Mesendoderm (in vitro differentiated cells): ENCODE measurements around the gene ZNF792.
"Not testable (repeated sequence)": the region's sequence is repeated elsewhere in the genome, so short reads cannot be mapped to it uniquely, and the experiment has no call there.

Experiments used
- DNase-seq: peaks from one replicate; pipeline ENCODE4 v3.0.0; 2013
- H2AK5ac ChIP-seq: 2 replicates; pipeline ENCODE4 v1.6.1; 2013; ENCODE audit warnings: low read length, inconsistent platforms
- H2BK120ac ChIP-seq: 2 replicates; pipeline ENCODE4 v1.6.1; 2013; ENCODE audit warnings: low read depth, mild to moderate bottlenecking, low read length, moderate library complexity, mixed read lengths
- H2BK15ac ChIP-seq: replicated peaks from 2 replicates; pipeline ENCODE4 v1.6.1; 2013; ENCODE audit warnings: low read depth, mild to moderate bottlenecking, moderate library complexity
- H2BK5ac ChIP-seq: 2 replicates; pipeline ENCODE4 v1.6.1; 2013; ENCODE audit warnings: low read length, inconsistent platforms
- H3K18ac ChIP-seq: 2 replicates; pipeline ENCODE4 v1.6.1; 2013; ENCODE audit warnings: mild to moderate bottlenecking, low read length, mixed read lengths
- H3K23ac ChIP-seq: one replicate; pipeline ENCODE4 v1.6.1; 2013; ENCODE audit warnings: low read length
- H3K27ac ChIP-seq: 2 replicates; pipeline ENCODE4 v1.5.1; 2013; ENCODE audit warnings: low read depth, mild to moderate bottlenecking, inconsistent platforms, low read length, moderate library complexity
- H3K27me3 ChIP-seq: 2 replicates; pipeline ENCODE4 v1.6.1; 2013; ENCODE audit warnings: low read length, control low read depth, mild to moderate bottlenecking, inconsistent platforms; ENCODE audit not compliant: insufficient read depth, poor library complexity
- H3K36me3 ChIP-seq: 2 replicates; pipeline ENCODE4 v1.6.1; 2013; ENCODE audit warnings: low read length, inconsistent platforms; ENCODE audit not compliant: control insufficient read depth, insufficient read depth
- H3K4ac ChIP-seq: one replicate; pipeline ENCODE4 v1.6.1; 2013; ENCODE audit warnings: low read depth, mild to moderate bottlenecking, low read length, moderate library complexity
- H3K4me1 ChIP-seq: 2 replicates; pipeline ENCODE4 v1.6.1; 2013; ENCODE audit warnings: low read depth, low read length, inconsistent platforms; ENCODE audit not compliant: control insufficient read depth
- H3K4me2 ChIP-seq: 2 replicates; pipeline ENCODE4 v1.6.1; 2013; ENCODE audit warnings: low read length
- H3K4me3 ChIP-seq: 2 replicates; pipeline ENCODE4 v1.5.1; 2013; ENCODE audit warnings: mild to moderate bottlenecking, low read length
- H3K56ac ChIP-seq: one replicate; pipeline ENCODE4 v1.6.1; 2013; ENCODE audit warnings: low read length
- H3K79me1 ChIP-seq: 2 replicates; pipeline ENCODE4 v1.6.1; 2013; ENCODE audit warnings: low read length, inconsistent platforms
- H3K79me2 ChIP-seq: 2 replicates; pipeline ENCODE4 v1.6.1; 2013; ENCODE audit warnings: mild to moderate bottlenecking, low read length; ENCODE audit not compliant: control insufficient read depth, insufficient read depth
- H3K9ac ChIP-seq: 2 replicates; pipeline ENCODE4 v1.6.1; 2013; ENCODE audit warnings: low read length, inconsistent platforms
- H4K5ac ChIP-seq: one replicate; pipeline ENCODE4 v1.6.1; 2013; ENCODE audit warnings: low read length
- H4K8ac ChIP-seq: one replicate; pipeline ENCODE4 v1.6.1; 2013; ENCODE audit warnings: low read depth, mild to moderate bottlenecking, control low read depth, low read length, moderate library complexity
- WGBS: extraction: QIAGEN DNeasy Blood & Tissue Kit; methylation state at CpG from one replicate; pipeline ENCODE4 v1.1.7; 2013; ENCODE audit warnings: low lambda C conversion rate, missing lambda C conversion rate; ENCODE audit not compliant: insufficient coverage; ENCODE audit errors: extremely low coverage; 5-methylcytosine and 5-hydroxymethylcytosine counted together

Gene ZNF792

GRCh38 chr19:34918190-34918589 is 45.8 kb downstream of the ZNF792 start:
- Histone ChIP-seq H3K36me3 (no peaks in the 10 kb centered on the region), H3K79me2 (no peaks in the 10 kb centered on the region), H2BK15ac (no peak overlapping the region), H2BK5ac (no peak overlapping the region), H2BK120ac (no peak overlapping the region), H3K4me2 (no peak overlapping the region), H3K9ac (no peak overlapping the region), H3K4me1 (no peaks in the 10 kb centered on the region), H3K4me3 (no peak overlapping the region), H3K56ac (no peak overlapping the region), H4K5ac (no peak overlapping the region), H3K27me3 (no peaks in the 10 kb centered on the region), H3K27ac (no peak overlapping the region), H3K23ac (no peak overlapping the region), H3K4ac (no peak overlapping the region), H3K18ac (no peak overlapping the region), H4K8ac (no peak overlapping the region), H2AK5ac (no peak overlapping the region), H3K79me1 (no peaks in the 10 kb centered on the region)
- no CpG with 5 or more reads among the region's 2 CpGs for WGBS
- DNase-seq: no peak

DNA sequence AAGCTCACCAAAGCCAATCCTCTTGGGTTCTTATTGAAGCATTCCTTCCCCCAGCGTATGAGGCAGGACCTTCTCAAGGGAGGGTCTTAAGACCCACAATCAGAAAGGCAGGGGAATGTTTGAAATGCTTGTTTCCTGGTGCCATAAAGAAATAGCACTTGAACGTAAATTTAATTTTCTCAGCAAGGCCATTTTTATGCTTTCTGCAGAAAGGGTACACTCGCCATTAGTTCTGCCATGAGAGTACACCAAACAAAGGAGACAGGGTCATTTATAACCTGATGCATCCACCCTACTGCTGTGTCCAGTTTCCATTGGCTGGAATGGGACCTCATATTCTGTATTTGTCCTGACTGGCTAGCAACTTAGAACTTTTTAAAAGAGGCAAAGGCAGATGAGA is 46.9 kb downstream of the ZNF792 start:
- H3K36me3 ChIP-seq, H3K18ac ChIP-seq, H3K27ac ChIP-seq, H3K56ac ChIP-seq, H3K27me3 ChIP-seq, H2BK15ac ChIP-seq, H3K9ac ChIP-seq, H3K4me1 ChIP-seq, DNase-seq, H4K8ac ChIP-seq, H3K79me1 ChIP-seq, H2BK120ac ChIP-seq, H2BK5ac ChIP-seq, H4K5ac ChIP-seq, H2AK5ac ChIP-seq, H3K4me3 ChIP-seq, H3K4ac ChIP-seq, H3K4me2 ChIP-seq, H3K23ac ChIP-seq, H3K79me2 ChIP-seq: not testable (repeated sequence)
- no CpG with 5 or more reads among the region's 3 CpGs for WGBS

DNA sequence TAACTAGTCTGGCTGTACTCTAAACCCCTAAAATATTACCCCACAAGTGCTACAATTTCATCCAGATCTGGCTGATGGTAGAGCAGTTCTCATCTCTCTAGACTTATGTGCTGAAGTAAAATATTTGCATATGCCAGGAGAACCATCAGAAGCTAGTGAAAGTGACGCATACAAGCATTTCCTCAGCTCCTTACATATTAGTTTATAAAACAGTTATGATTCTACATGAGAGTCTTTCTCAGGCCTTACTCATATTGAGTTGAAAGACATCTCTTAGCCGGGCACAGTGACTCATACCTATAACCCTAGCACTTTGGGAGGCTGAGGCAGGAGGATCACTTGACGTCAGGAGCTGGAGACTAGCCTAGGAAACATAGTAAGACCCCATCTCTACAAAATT is 53.3 kb downstream of the ZNF792 start:
- no peaks in the 10 kb centered on the region for H3K36me3 ChIP-seq
- no peak overlapping the region for H3K23ac ChIP-seq
- H3K4me1 ChIP-seq: no peaks in the 10 kb centered on the region
- no peak overlapping the region for H3K9ac ChIP-seq
- H2BK120ac ChIP-seq: no peak overlapping the region
- no peak overlapping the region for H3K18ac ChIP-seq
- H3K79me2 ChIP-seq: no peaks in the 10 kb centered on the region
- H3K27ac ChIP-seq: no peak overlapping the region
- H2BK5ac ChIP-seq: no peak overlapping the region
- no peak overlapping the region for H4K8ac ChIP-seq
- H3K4ac ChIP-seq: no peak overlapping the region
- no peak overlapping the region for H4K5ac ChIP-seq
- H3K4me3 ChIP-seq: no peak overlapping the region
- WGBS: no CpG with 5 or more reads among the region's 3 CpGs
- no peak overlapping the region for H3K4me2 ChIP-seq
- H2AK5ac ChIP-seq: no peak overlapping the region
- H3K56ac ChIP-seq: no peak overlapping the region
- H3K27me3 ChIP-seq: peaks cover 6% of the 10 kb centered on the region
- H2BK15ac ChIP-seq: no peak overlapping the region
- H3K79me1 ChIP-seq: no peaks in the 10 kb centered on the region
- no peak for DNase-seq
